Measurements from ENCODE around the gene NOS3.
A peak's percentile ranks its signal among the peaks of the same experiment; 100 is the strongest.

The NOS3 gene

GRCh38 chr7:150980663-150981062 lies 10.2 kb upstream of the NOS3 start:
- DNase-seq = no peak

GRCh38 chr7:150981644-150982043 lies 9.2 kb upstream of the NOS3 start:
- no peak for DNase-seq

DNA sequence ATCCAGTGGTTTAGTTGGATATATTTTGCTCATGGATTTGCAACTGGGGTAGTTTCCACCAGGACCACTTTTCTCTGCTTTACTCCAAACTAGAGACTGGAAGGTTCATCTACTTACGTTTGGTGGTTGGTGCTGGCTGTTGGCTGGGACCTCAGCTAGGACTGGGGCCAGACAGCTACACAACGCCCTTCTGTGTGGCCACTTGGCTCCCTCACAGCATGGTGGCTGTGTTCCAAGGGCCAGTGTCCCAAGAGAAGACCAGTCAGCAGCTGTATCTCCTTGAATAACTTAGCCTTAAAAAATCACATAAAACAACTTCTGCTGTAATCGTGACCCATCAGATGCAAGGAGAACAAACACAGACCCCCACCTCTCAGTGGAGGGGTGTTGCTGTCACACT lies 8.5 kb upstream of the NOS3 start:
- no peak for DNase-seq

- DNase-seq = peak; percentile 57
Measured at GRCh38 chr7:150983893-150984368, 6.9 kb upstream of the NOS3 start.

- DNase-seq = peak; percentile 76
Measured at GRCh38 chr7:150986099-150986512, 4.7 kb upstream of the NOS3 start.

DNA sequence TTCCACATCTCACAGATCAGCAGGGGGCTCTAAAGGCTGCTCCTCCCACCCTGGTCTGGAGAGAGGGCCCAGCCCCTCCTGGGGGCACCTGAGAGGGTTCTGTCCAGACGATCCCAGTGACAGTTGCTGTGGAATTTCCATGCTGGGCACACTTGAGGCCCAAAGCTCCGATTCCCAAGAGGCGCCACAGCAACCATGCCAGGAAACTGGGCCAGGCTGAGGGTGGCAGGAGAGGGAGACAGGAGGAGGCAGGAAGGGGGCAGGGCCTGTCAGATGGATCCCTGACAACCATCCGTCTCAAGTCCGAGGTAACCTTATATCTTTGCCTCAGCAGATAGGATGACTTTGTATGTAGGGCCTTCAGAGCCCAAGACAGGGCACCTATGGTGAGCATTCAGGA lies 4.3 kb upstream of the NOS3 start:
- no peak for DNase-seq

DNA sequence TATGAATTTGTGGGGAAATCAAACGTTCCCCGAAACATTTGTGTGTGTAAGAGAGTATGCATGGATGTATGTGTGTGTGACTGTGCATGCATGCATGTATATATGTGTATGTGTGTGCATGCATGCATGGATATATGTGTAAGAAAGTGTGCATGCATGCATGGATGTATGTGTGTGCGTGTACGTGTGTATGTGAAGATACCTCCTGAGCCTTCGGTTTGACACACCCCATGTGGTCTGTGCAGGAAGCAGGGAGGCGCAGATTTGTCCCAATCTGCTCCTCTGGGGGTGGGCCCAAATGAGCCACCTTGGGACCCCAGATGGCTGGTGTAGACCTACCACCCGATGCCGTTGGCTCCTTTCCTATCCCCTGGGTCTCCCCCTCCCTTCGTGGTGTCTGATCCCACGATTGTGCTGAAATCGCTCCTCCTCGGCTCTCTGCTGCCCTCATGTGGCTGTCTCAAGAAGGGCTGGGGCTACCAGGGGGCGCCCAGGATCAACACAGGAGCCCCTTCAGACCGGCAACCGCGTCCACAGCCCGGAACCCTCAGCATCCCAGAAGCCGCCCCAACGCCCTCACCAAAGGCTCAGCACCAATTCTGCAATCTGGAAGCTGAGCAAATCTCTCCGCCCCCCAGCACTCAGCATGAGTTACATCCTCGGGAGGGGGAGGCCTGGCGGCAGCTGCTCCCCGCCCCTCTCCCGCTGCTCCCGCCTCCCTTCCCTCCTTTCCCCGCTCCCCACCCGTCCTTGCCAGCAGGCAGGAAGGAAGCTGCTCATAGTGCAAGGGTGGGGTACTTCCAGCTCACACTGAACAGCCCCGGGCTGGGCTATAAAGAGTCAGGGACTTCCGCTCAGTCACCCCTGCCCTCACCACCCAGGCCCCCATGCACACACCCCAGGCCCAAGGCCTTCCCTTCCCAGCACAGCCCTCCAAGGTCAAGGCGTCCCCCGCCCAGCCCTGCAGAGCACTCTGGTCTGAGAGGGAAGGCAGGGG lies 2.3 kb upstream of the NOS3 start:
- DNase-seq = peak; percentile 82

- DNase-seq = no peak
Measured at GRCh38 chr7:150989456-150989855, 1.4 kb upstream of the NOS3 start.

DNA sequence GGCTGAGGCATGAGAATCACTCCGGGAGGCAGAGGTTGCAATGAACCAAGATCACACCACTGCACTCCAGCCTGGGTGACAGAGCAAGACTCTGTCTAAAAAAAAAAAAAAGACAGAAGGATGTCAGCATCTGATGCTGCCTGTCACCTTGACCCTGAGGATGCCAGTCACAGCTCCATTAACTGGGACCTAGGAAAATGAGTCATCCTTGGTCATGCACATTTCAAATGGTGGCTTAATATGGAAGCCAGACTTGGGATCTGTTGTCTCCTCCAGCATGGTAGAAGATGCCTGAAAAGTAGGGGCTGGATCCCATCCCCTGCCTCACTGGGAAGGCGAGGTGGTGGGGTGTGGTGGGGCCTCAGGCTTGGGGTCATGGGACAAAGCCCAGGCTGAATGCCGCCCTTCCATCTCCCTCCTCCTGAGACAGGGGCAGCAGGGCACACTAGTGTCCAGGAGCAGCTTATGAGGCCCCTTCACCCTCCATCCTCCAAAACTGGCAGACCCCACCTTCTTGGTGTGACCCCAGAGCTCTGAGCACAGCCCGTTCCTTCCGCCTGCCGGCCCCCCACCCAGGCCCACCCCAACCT lies 1.3 kb downstream of the NOS3 start:
- no peak for DNase-seq

GRCh38 chr7:150992833-150993302 lies 2.1 kb downstream of the NOS3 start:
- DNase-seq = peak; percentile 37

- DNase-seq = no peak
Measured at GRCh38 chr7:150993511-150993910, 2.7 kb downstream of the NOS3 start.

GRCh38 chr7:150994141-150994837 lies 3.5 kb downstream of the NOS3 start:
- DNase-seq = peak; percentile 64

- DNase-seq = no peak
Measured at GRCh38 chr7:150994838-150995510, 4.2 kb downstream of the NOS3 start.

- DNase-seq = peak; percentile 29
Measured at GRCh38 chr7:150996376-150997074, 5.7 kb downstream of the NOS3 start.

- DNase-seq = no peak
Measured at GRCh38 chr7:150997075-150997511, 6.3 kb downstream of the NOS3 start.

GRCh38 chr7:150997817-150998216 lies 7.0 kb downstream of the NOS3 start:
- no peak for DNase-seq

GRCh38 chr7:150998341-150998740 lies 7.5 kb downstream of the NOS3 start:
- DNase-seq = peak; percentile 30

DNA sequence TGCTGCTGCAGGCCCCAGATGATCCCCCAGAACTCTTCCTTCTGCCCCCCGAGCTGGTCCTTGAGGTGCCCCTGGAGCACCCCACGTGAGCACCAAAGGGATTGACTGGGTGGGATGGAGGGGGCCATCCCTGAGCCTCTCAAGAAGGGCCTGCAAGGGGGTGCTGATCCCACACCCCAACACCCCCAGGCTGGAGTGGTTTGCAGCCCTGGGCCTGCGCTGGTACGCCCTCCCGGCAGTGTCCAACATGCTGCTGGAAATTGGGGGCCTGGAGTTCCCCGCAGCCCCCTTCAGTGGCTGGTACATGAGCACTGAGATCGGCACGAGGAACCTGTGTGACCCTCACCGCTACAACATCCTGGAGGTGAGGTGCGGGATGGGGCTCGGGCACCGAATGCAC lies 8.2 kb downstream of the NOS3 start:
- DNase-seq = no peak

DNA sequence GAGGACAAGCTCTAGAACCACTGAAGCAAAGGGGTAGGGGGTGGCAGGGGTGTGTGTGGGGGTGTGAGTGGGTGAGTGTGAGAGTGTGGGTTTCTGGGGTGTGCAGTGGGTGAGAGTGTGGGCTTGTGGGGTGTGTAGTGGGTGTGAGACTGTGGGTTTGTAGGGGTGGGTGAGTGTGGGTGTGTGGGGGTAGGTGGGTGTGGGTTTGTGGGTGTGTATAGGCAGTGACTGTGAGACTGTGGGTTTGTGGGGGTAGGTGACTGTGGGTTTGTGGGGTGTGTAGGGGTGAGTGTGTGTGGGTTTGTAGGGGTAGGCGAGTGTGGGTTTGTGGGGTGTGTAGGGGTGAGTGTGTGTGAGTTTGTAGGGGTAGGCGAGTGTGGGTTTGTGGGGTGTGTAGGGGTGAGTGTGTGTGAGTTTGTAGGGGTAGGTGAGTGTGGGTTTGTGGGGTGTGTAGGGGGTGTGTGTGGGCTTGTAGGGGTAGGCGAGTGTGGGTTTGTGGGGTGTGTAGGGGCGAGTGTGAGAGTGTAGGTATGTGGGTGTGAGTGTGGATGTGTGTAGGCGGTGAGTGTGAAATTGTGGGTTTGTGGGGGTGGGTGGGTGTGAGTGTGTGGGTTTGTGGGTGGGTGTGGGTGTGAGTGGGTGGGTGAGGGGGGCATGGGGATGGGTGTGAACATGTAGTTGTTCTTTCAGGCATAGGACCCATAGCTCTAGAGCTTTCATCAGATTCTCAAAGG lies 8.8 kb downstream of the NOS3 start:
- no peak for DNase-seq

- DNase-seq = no peak
Measured at GRCh38 chr7:151000897-151001495, 10.2 kb downstream of the NOS3 start.

- DNase-seq = no peak
Measured at GRCh38 chr7:151001546-151001945, 10.7 kb downstream of the NOS3 start.

Data from CD4-positive, alpha-beta T cell treated with Interleukin-17A for 4 hours (primary cell).